A673 (cell line): ENCODE measurements around the gene ZSCAN18. TPM values are rescaled to one million over a fixed set of nuclear protein-coding genes. Genes with fewer than 3 reads are reported as not detected.

Source experiments
- BruUV-seq: library from RNA; stranded (reverse); fragments of 400-500 nt; replicated peaks from 2 replicates; lab custom pipeline; 2021; lab: Mats Ljungman, UMichigan
- CTCF ChIA-PET: fragments of 300-600 bp; sonication (Branson Sonifier 250); formaldehyde crosslinking; loops from one replicate; lab custom pipeline; 2022; ENCODE audit warnings: antibody characterized with exemption; lab: Charles Lee
- POLR2A ChIA-PET: fragments of 300-600 bp; sonication (Branson Sonifier 250); formaldehyde crosslinking; loops from one replicate; lab custom pipeline; 2022; ENCODE audit warnings: antibody characterized with exemption; ENCODE audit not compliant: low non-redundant PET; lab: Charles Lee
- DNase-seq: peaks from one replicate; pipeline ENCODE4 v3.0.0-alpha.2; 2015; ENCODE audit warnings: low spot score
- H3K27ac ChIP-seq: fragments of 200-600 bp; sonication (generic); 2 replicates; pipeline ENCODE4 v1.5.1; 2016; ENCODE audit warnings: mixed run types, low read depth, mild to moderate bottlenecking, mixed read lengths, antibody characterized with exemption, low read length; ENCODE audit not compliant: poor library complexity, severe bottlenecking
- H3K27me3 ChIP-seq: fragments of 200-600 bp; sonication (generic); replicated peaks from 2 replicates; pipeline ENCODE4 v1.6.1; 2017; ENCODE audit warnings: mixed run types, low read depth, mild to moderate bottlenecking, mixed read lengths, antibody characterized with exemption, low read length; ENCODE audit not compliant: insufficient read depth, poor library complexity
- H3K36me3 ChIP-seq: fragments of 200-600 bp; sonication (generic); 2 replicates; pipeline ENCODE4 v1.6.1; 2016; ENCODE audit warnings: mixed run types, mild to moderate bottlenecking, mixed read lengths, antibody characterized with exemption, low read length; ENCODE audit not compliant: insufficient read depth, poor library complexity, severe bottlenecking
- H3K4me1 ChIP-seq: fragments of 200-600 bp; sonication (generic); 2 replicates; pipeline ENCODE4 v1.6.1; 2017; ENCODE audit warnings: mixed run types, mild to moderate bottlenecking, mixed read lengths, antibody characterized with exemption, low read length; ENCODE audit not compliant: insufficient read depth, poor library complexity, severe bottlenecking
- H3K4me3 ChIP-seq: fragments of 200-600 bp; sonication (generic); 2 replicates; pipeline ENCODE4 v1.5.1; 2016; ENCODE audit warnings: low read depth, mixed run types, mild to moderate bottlenecking, mixed read lengths, low read length; ENCODE audit not compliant: poor library complexity, severe bottlenecking
- H3K9me3 ChIP-seq: fragments of 200-600 bp; sonication (generic); 2 replicates; pipeline ENCODE4 v1.6.1; 2016; ENCODE audit warnings: mixed run types, low read depth, mild to moderate bottlenecking, mixed read lengths, antibody characterized with exemption, low read length; ENCODE audit not compliant: poor library complexity, severe bottlenecking
- EZH2 ChIP-seq: fragments of 200-600 bp; sonication (generic); IDR thresholded peaks from 2 replicates; pipeline ENCODE4 v1.6.1; 2017; ENCODE audit warnings: borderline replicate concordance, low read depth, mild to moderate bottlenecking, mixed read lengths, antibody characterized with exemption, low read length; ENCODE audit not compliant: poor library complexity, severe bottlenecking
- intact Hi-C: fragments of 100-400 bp; cut with micrococcal nuclease; formaldehyde crosslinking; loops from one replicate; pipeline ENCODE4 v1.10.0; 2022; ENCODE audit not compliant: unreplicated experiment
- total RNA-seq: library from RNA; stranded (reverse); gene quantifications from 2 replicates; pipeline ENCODE4 v1.2.3, GENCODE V29; 2021
- TF ChIP-seq, protein P1 (sequence below): fragments of 300-800, 200-600 bp; sonication (generic); conservative IDR thresholded peaks from 2 replicates; pipeline ENCODE4 v1.5.1; 2017; ENCODE audit warnings: low read depth, mild to moderate bottlenecking, antibody characterized with exemption, low read length, moderate library complexity, mixed read lengths

The ZSCAN18 gene
- total RNA-seq, 1 experiment from 2014 or later = 26.1 TPM

DNA sequence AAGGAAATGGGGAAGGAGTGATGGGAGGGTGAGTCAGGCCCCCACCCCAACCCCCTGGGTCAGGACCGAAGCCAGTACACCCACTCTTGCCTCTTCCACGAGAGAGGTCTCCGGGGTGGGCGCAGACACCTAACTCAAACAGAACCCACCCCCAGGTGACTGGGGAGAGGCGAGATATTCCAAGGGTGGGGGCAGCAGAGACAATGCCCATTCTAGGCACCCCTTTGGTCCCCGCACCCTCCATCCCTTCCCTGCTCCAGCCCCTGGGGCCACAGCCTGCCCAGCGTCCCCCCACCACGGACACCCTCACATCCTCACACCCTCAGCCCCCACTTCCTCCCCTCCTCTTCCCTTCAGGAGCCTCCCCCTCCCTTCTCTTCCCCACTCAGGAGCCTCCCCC lies 682 bp downstream of the ZSCAN18 start:
- TF ChIP-seq, protein P1, sequence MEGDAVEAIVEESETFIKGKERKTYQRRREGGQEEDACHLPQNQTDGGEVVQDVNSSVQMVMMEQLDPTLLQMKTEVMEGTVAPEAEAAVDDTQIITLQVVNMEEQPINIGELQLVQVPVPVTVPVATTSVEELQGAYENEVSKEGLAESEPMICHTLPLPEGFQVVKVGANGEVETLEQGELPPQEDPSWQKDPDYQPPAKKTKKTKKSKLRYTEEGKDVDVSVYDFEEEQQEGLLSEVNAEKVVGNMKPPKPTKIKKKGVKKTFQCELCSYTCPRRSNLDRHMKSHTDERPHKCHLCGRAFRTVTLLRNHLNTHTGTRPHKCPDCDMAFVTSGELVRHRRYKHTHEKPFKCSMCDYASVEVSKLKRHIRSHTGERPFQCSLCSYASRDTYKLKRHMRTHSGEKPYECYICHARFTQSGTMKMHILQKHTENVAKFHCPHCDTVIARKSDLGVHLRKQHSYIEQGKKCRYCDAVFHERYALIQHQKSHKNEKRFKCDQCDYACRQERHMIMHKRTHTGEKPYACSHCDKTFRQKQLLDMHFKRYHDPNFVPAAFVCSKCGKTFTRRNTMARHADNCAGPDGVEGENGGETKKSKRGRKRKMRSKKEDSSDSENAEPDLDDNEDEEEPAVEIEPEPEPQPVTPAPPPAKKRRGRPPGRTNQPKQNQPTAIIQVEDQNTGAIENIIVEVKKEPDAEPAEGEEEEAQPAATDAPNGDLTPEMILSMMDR = no peak
- no peak for TF ChIP-seq EZH2
- H3K36me3 ChIP-seq = no peaks in the 10 kb centered on the region
- peaks cover 25% of the 10 kb centered on the region for H3K9me3 ChIP-seq
- CTCF ChIA-PET = no interaction called here
- H3K4me3 ChIP-seq = peak overlapping the region; percentile 78
- POLR2A ChIA-PET = interaction anchor here (0.6 kb wide), 1 partner anchor 11 kb away, joined by 5 read pairs; no protein-coding TSS in a partner anchor
- intact Hi-C loops = no loop called here
- DNase-seq = no peak
- H3K27ac ChIP-seq = no peak overlapping the region
- no peaks in the 10 kb centered on the region for H3K4me1 ChIP-seq
- no TSS peak for BruUV-seq
- H3K27me3 ChIP-seq = no peaks in the 10 kb centered on the region

DNA sequence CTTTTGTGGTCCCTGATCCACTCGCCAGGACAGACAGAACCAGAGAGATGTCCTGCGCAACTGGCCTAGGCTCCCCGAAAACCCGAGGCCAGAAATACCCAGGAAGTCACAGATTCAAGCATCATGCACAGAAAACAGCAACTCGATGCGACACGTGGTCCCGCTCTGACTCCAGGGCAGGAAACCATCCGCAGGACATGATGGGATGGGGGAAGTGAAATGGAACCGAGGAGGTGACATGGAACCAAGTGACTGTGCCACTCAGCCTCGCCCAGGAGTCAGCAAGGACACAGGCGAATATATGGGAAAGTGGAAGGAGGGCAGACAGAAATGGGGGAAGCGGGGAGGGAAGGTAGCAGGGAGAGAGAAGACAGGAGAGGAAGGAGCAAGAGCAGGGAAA lies 1.1 kb downstream of the ZSCAN18 start:
- Histone ChIP-seq H3K27me3 (no peaks in the 10 kb centered on the region), H3K27ac (no peak overlapping the region), H3K36me3 (no peaks in the 10 kb centered on the region), H3K4me3 (no peak overlapping the region), H3K4me1 (no peaks in the 10 kb centered on the region), H3K9me3 (peaks cover 25% of the 10 kb centered on the region)
- no TSS peak for BruUV-seq
- CTCF ChIA-PET = no interaction called here
- TF ChIP-seq EZH2 = no peak
- TF ChIP-seq, protein P1 = no peak
- POLR2A ChIA-PET = no interaction called here
- intact Hi-C loops = no loop called here
- no peak for DNase-seq

DNA sequence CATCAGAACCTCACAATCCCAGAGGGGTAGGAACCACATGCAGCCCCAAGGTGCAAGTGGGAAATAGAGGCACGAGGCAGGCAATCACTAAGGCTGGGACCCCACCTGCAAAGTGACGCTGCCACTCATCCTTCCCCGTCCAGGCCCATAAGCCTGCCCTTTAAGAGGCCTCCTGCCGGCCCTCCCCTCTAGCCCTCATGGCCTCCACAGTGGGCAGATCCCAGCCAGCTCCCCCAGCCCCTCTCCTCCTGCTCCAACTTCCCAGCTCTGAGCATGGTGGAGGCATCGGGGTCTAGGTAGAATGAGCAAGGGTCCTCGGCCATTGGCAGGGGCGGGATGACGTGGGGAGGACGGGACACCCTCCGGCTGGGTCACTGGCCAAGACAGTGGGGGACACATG lies 2.7 kb downstream of the ZSCAN18 start:
- BruUV-seq = no TSS peak
- Histone ChIP-seq H3K27me3 (no peaks in the 10 kb centered on the region), H3K4me3 (no peak overlapping the region), H3K9me3 (peaks cover 23% of the 10 kb centered on the region), H3K36me3 (no peaks in the 10 kb centered on the region), H3K4me1 (no peaks in the 10 kb centered on the region), H3K27ac (no peak overlapping the region)
- DNase-seq = no peak
- ChIA-PET CTCF (no interaction called here), POLR2A (no interaction called here)
- TF ChIP-seq, protein P1 = no peak
- intact Hi-C loops = no loop called here
